K562 (cell line): ENCODE measurements around the gene FGF11. TPM values are rescaled to one million over a fixed set of nuclear protein-coding genes. Genes with fewer than 3 reads are reported as not detected.

ENCODE experiments used
- CBFB ChIP-seq: sonication (generic); formaldehyde crosslinking; IDR thresholded peaks from 2 replicates; pipeline ENCODE4 v1.4.0; 2020; ENCODE audit warnings: mild to moderate bottlenecking, missing genetic modification reagents
- CXXC5 ChIP-seq: fragments of 250-450 bp; sonication (Bioruptor Pico); IDR thresholded peaks from 2 replicates; pipeline ENCODE4 v1.8.0; 2022; ENCODE audit warnings: inconsistent platforms, mild to moderate bottlenecking, moderate library complexity
- E2F6 ChIP-seq, 2 experiments: IDR thresholded peaks; 2 replicates each; pipeline ENCODE4 v1.6.1; 2011; ENCODE audit warnings: borderline replicate concordance in 1 of 2, control low read depth in 1 of 2, low read depth in 1 of 2, low read length in 1 of 2, mild to moderate bottlenecking in 1 of 2, mixed read lengths in 1 of 2, moderate library complexity in 1 of 2; ENCODE audit not compliant: insufficient read depth in 1 of 2, insufficient read length in 1 of 2, poor library complexity in 1 of 2, severe bottlenecking in 1 of 2; ENCODE audit errors: extremely low read depth in 1 of 2
- EGR1 ChIP-seq: fragments of 450-650 bp; conservative IDR thresholded peaks from 2 replicates; pipeline ENCODE4 v1.6.1; 2017; ENCODE audit warnings: mild to moderate bottlenecking
- FUS ChIP-seq: fragments of 200-400 bp; formaldehyde crosslinking; optimal IDR thresholded peaks from 2 replicates; pipeline ENCODE3; 2017; ENCODE audit warnings: low read depth, low read length
- HNRNPL ChIP-seq: fragments of 200-400 bp; formaldehyde crosslinking; IDR thresholded peaks from 2 replicates; pipeline ENCODE4 v1.6.1; 2017; ENCODE audit warnings: low read depth, mild to moderate bottlenecking, low read length
- KLF13 ChIP-seq: fragments of 450-650 bp; IDR thresholded peaks from 2 replicates; pipeline ENCODE4 v1.6.1; 2016; ENCODE audit warnings: missing genetic modification characterization, low read depth, mild to moderate bottlenecking, missing compliant biosample characterization, moderate library complexity, borderline replicate concordance
- MAFF ChIP-seq: IDR thresholded peaks from 2 replicates; pipeline ENCODE4 v1.6.1; 2012; ENCODE audit warnings: low read length, improper control_type of control experiment
- MAZ ChIP-seq, 2 experiments: fragments of 450-650 bp in 1 of 2; sonication (generic) in 1 of 2; formaldehyde crosslinking; IDR thresholded peaks in 1 of 2; conservative IDR thresholded peaks in 1 of 2; 2 replicates each; pipeline versions ENCODE4 v1.4.0 to v1.5.0; 2020; ENCODE audit warnings: mild to moderate bottlenecking in 1 of 2, missing genetic modification reagents in 1 of 2
- NFXL1 ChIP-seq: fragments of 450-650 bp; formaldehyde crosslinking; IDR thresholded peaks from 2 replicates; pipeline ENCODE4 v1.4.0; 2021; ENCODE audit warnings: mild to moderate bottlenecking
- NRF1 ChIP-seq, 2 experiments: fragments of 450-650 bp; IDR thresholded peaks in 1 of 2; conservative IDR thresholded peaks in 1 of 2; 2 replicates each; pipeline ENCODE4 v1.6.1; 2014; ENCODE audit warnings: mild to moderate bottlenecking in 2 of 2
- POLR2G ChIP-seq: fragments of 200-400 bp; formaldehyde crosslinking; IDR thresholded peaks from 2 replicates; pipeline ENCODE4 v1.6.1; 2017; ENCODE audit warnings: low read depth, mild to moderate bottlenecking, antibody characterized with exemption, low read length, moderate library complexity
- RBFOX2 ChIP-seq: fragments of 200-400 bp; formaldehyde crosslinking; IDR thresholded peaks from 2 replicates; pipeline ENCODE4 v1.6.1; 2017; ENCODE audit warnings: low read depth, mild to moderate bottlenecking, low read length, moderate library complexity
- SMARCE1 ChIP-seq: fragments of 450-650 bp; IDR thresholded peaks from 2 replicates; pipeline ENCODE4 v1.7.1; 2016; ENCODE audit warnings: mild to moderate bottlenecking
- TARDBP ChIP-seq: fragments of 450-650 bp; IDR thresholded peaks from 2 replicates; pipeline ENCODE4 v1.6.1; 2016
- TBL1XR1 ChIP-seq, 2 experiments: IDR thresholded peaks; 2 replicates each; pipeline ENCODE4 v1.6.1; 2012; ENCODE audit warnings: improper control_type of control experiment in 2 of 2, low read length in 2 of 2, mild to moderate bottlenecking in 1 of 2
- UBTF ChIP-seq, 2 experiments: IDR thresholded peaks; 2 replicates each; pipeline ENCODE4 v1.6.1; 2012; ENCODE audit warnings: improper control_type of control experiment in 2 of 2, low read depth in 2 of 2, low read length in 2 of 2, borderline replicate concordance in 1 of 2
- VEZF1 ChIP-seq: fragments of 200-800 bp; sonication (Bioruptor generic); IDR thresholded peaks from 2 replicates; pipeline ENCODE4 v1.6.1; 2017; ENCODE audit warnings: missing genetic modification characterization, missing compliant biosample characterization
- ZFX ChIP-seq: sonication (generic); formaldehyde crosslinking; IDR thresholded peaks from 2 replicates; pipeline ENCODE4 v1.8.0; 2022; ENCODE audit warnings: mild to moderate bottlenecking, missing genetic modification reagents, moderate library complexity
- ZNF174 ChIP-seq: fragments of 250-450 bp; sonication (Bioruptor Pico); IDR thresholded peaks from 2 replicates; pipeline ENCODE4 v1.4.0; 2020; ENCODE audit warnings: mild to moderate bottlenecking
- ZNF316 ChIP-seq: fragments of 450-650 bp; IDR thresholded peaks from 2 replicates; pipeline ENCODE4 v1.6.1; 2016
- ZNF444 ChIP-seq: fragments of 250-450 bp; sonication (Bioruptor Pico); IDR thresholded peaks from 2 replicates; pipeline ENCODE4 v1.4.0; 2020; ENCODE audit warnings: mild to moderate bottlenecking, moderate library complexity
- polyA plus RNA-seq, 8 experiments: library from polyadenylated mRNA; depleted of rRNA in 4 of 8; stranded (reverse) in 5 of 8; unstranded in 3 of 8; fragments of >200 nt; fragmentation: Nextera tagmentation in 2 of 8; fragmentation: Illumina TruSeq in 1 of 8; extraction: Ambion mirVana in 2 of 8; extraction: Trizol in 1 of 8; gene quantifications; 2 replicates each; pipeline versions ENCODE4 v1.2.1 to v1.2.3, GENCODE V29; 2011 to 2014; ENCODE audit warnings: inconsistent platforms in 1 of 8, missing spikeins in 1 of 8
- total RNA-seq, 7 experiments: library from RNA; depleted of rRNA in 6 of 7; stranded (reverse); fragments of >200 nt in 6 of 7; fragmentation: Illumina TruSeq in 2 of 7; extraction: Trizol in 2 of 7; gene quantifications; 2 replicates each; pipeline versions ENCODE4 v1.2.1 to v1.2.3, GENCODE V29; 2011 to 2021; ENCODE audit warnings: low replicate concordance in 1 of 7

Gene FGF11
- total and polyA plus RNA-seq, 9 of the 15 experiments (the other 6 are each of a cell fraction or from before 2014, with no cell fraction given): 1.2 to 7.5 (median 3.0) TPM

- 0 out of 4 replicates have a peak, but pooled peaks of 1 of the 2 experiments have one; percentile 4 for TF ChIP-seq UBTF (IDR thresholded peaks at IDR 0.05; ENCODE audit: borderline replicate concordance in 1 of 2, low read depth in 2 of 2, low read length in 2 of 2)
- peak in 1 of 2 experiments; percentile 38 for TF ChIP-seq E2F6 (IDR thresholded peaks at IDR 0.05; ENCODE audit: borderline replicate concordance in 1 of 2, extremely low read depth in 1 of 2, insufficient read depth in 1 of 2, insufficient read length in 1 of 2, low read depth in 1 of 2, low read length in 1 of 2, poor library complexity in 1 of 2, severe bottlenecking in 1 of 2)
- TF ChIP-seq MAFF: no peak
- TF ChIP-seq FUS: no peak
- TF ChIP-seq MAZ (CRISPR knock-in tag; conservative IDR thresholded peaks at IDR 0.05 in 1 of 2, IDR thresholded peaks at IDR 0.05 in 1 of 2): peak in 1 of 2 experiments; percentile 55; a peak in 2 of 4 replicates
- peak; percentile 46 for TF ChIP-seq ZFX (CRISPR knock-in tag)
- TF ChIP-seq NFXL1: no peak
- TF ChIP-seq TBL1XR1 (IDR thresholded peaks at IDR 0.05; ENCODE audit: low read length in 2 of 2): no peak
- no peak for TF ChIP-seq SMARCE1
- 0 out of 4 replicates have a peak, but pooled peaks of 1 of the 2 experiments have one; percentile 21 for TF ChIP-seq NRF1 (conservative IDR thresholded peaks at IDR 0.05 in 1 of 2, IDR thresholded peaks at IDR 0.05 in 1 of 2)
- peak; percentile 57 for TF ChIP-seq RBFOX2
- no peak for TF ChIP-seq KLF13 (tag)
- TF ChIP-seq CBFB (CRISPR knock-in tag): no peak
- peak; percentile 63 for TF ChIP-seq POLR2G
- 0 out of 2 replicates have a peak, but pooled peaks have one; percentile 25 for TF ChIP-seq CXXC5 (CRISPR knock-in tag)
- TF ChIP-seq TARDBP: no peak
- TF ChIP-seq ZNF444 (CRISPR knock-in tag): no peak
- 0 out of 2 replicates have a peak, but pooled peaks have one; percentile 0 for TF ChIP-seq ZNF316
- TF ChIP-seq EGR1: peak; percentile 49
- no peak for TF ChIP-seq HNRNPL
- TF ChIP-seq ZNF174: no peak
- TF ChIP-seq VEZF1 (CRISPR knock-in tag): peak; percentile 59; the same call in 1 of the 2 replicates
These were observed 1.2 kb upstream of the FGF11 start (continued) for GRCh38 chr17:7437950-7438614.
